ENCODE data around the gene KIF7.

GRCh38 chr15:89630974-89631901 lies 24.0 kb downstream of the KIF7 start:
- TF ChIP-seq CTCF (IDR thresholded peaks at IDR 0.05; ENCODE audit: borderline replicate concordance, extremely low read depth, low read length, poor library complexity, severe bottlenecking) (no peak), EZH2 (IDR thresholded peaks at IDR 0.05; ENCODE audit: borderline replicate concordance, low read depth, low read length, severe bottlenecking) (no peak)

Measured in DND-41 (cell line).